Lung (tissue), 12 donors: Measurements from ENCODE around the gene GASK1A. TPM values are rescaled to one million over a fixed set of nuclear protein-coding genes. Genes with fewer than 3 reads are reported as not detected.
A peak's percentile ranks its signal among the peaks of the same experiment; 100 is the strongest.

Experiments
- ATAC-seq: fragments of 200-7000 bp; cut with Tn5 transposase; one replicate; pipeline ENCODE4 v1.9.1; 2020; ENCODE audit warnings: moderate number of reproducible peaks; ENCODE audit not compliant: insufficient read depth, low FRiP score
- DNase-seq, 3 donors: peaks; one replicate each; pipeline ENCODE4 v3.0.0-alpha.2; 2013 to 2017
- H3K27ac ChIP-seq, 2 donors: one replicate each; pipeline ENCODE4 v1.5.1; 2013; ENCODE audit warnings: mild to moderate bottlenecking in 2 of 2, moderate library complexity in 2 of 2, control low read depth in 1 of 2, inconsistent platforms in 1 of 2, low read depth in 1 of 2, low read length in 1 of 2
- H3K27me3 ChIP-seq, 3 donors: one replicate each; pipeline ENCODE4 v1.5.1; 2013; ENCODE audit warnings: low read length in 2 of 3; ENCODE audit not compliant: control insufficient read depth in 3 of 3, insufficient read depth in 3 of 3
- H3K36me3 ChIP-seq, 4 donors: one replicate each; pipeline ENCODE4 v1.5.1; 2013; ENCODE audit warnings: low read length in 4 of 4, mild to moderate bottlenecking in 1 of 4, moderate library complexity in 1 of 4; ENCODE audit not compliant: control insufficient read depth in 4 of 4, insufficient read depth in 4 of 4
- H3K4me1 ChIP-seq, 5 donors: one replicate each; pipeline ENCODE4 v1.5.1; 2013; ENCODE audit warnings: low read length in 5 of 5, mild to moderate bottlenecking in 2 of 5, moderate library complexity in 1 of 5; ENCODE audit not compliant: control insufficient read depth in 5 of 5, insufficient read depth in 5 of 5
- H3K4me3 ChIP-seq: one replicate; pipeline ENCODE4 v1.5.1; 2013; ENCODE audit warnings: mild to moderate bottlenecking, control low read depth, moderate library complexity
- H3K9ac ChIP-seq, 2 donors: one replicate each; pipeline ENCODE4 v1.5.1; 2013; ENCODE audit warnings: low read length in 2 of 2, control low read depth in 1 of 2; ENCODE audit not compliant: insufficient read depth in 1 of 2
- H3K9me3 ChIP-seq, 4 donors: one replicate each; pipeline ENCODE4 v1.5.1; 2013; ENCODE audit warnings: low read length in 3 of 4, mild to moderate bottlenecking in 1 of 4, moderate library complexity in 1 of 4; ENCODE audit not compliant: control insufficient read depth in 4 of 4, insufficient read depth in 3 of 4
- WGBS, 2 donors: extraction: QIAGEN DNeasy Blood & Tissue Kit; methylation state at CpG; one replicate each; pipeline ENCODE4 v1.1.7; 2013; 5-methylcytosine and 5-hydroxymethylcytosine counted together
- polyA plus RNA-seq, 2 donors: library from polyadenylated mRNA; stranded (reverse); fragments of 200-250 nt; gene quantifications; one replicate each; pipeline ENCODE4 v1.2.1, GENCODE V29; 2013
- total RNA-seq, 2 donors: library from RNA; depleted of rRNA in 1 of 2; stranded (reverse); fragments of >200 nt in 1 of 2; gene quantifications; one replicate each; pipeline ENCODE4 v1.2.1, GENCODE V29; 2014 to 2021
- TF ChIP-seq, protein P1 (sequence below): IDR thresholded peaks from 2 replicates; pipeline ENCODE4 v1.5.1; 2012; ENCODE audit warnings: mild to moderate bottlenecking; ENCODE audit errors: control extremely low read depth, extremely low read depth
- donor health status: control.
- donor health status: control.
- donor health status: Bipolar disorder and iron deficiency.
- donor health status: healthy.
- donor health status: DM: yes; HTN: yes; CAD: no.

Gene GASK1A
- total and polyA plus RNA-seq, 4 donors = 1.5 to 16.1 (median 5.1) TPM

DNA sequence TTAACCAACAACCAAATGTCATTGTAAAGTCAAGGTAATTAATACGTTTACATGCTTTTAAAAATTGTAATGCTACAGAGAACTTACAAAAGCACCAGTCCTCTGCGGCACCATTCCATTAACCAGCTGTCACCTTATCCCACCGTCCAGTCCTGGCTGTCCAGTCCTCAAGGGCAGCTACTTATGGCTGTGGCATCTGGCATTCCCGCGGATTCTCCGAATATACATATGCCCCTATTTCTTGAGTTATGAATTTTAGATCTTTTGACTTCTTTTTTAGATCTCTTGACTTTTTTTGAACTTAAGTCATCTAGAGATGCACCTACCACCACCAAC is 127.2 kb downstream of the GASK1A start:
- ATAC-seq (no peak), DNase-seq (no peak)
- Histone ChIP-seq H3K27ac (no peak overlapping the region), H3K36me3 (no peaks in the 10 kb centered on the region), H3K4me1 (peaks cover 3 to 12% (median 12%) of the 10 kb centered on the region in 5 donors), H3K9me3 (no peaks in the 10 kb centered on the region), H3K4me3 (no peak overlapping the region), H3K9ac (peak overlapping the region in 1 of 2 donors; percentile 4), H3K27me3 (no peaks in the 10 kb centered on the region)
- WGBS, 2 donors = 12 to 15% methylated on average over 6 of the region's 6 CpGs
- TF ChIP-seq, protein P1, sequence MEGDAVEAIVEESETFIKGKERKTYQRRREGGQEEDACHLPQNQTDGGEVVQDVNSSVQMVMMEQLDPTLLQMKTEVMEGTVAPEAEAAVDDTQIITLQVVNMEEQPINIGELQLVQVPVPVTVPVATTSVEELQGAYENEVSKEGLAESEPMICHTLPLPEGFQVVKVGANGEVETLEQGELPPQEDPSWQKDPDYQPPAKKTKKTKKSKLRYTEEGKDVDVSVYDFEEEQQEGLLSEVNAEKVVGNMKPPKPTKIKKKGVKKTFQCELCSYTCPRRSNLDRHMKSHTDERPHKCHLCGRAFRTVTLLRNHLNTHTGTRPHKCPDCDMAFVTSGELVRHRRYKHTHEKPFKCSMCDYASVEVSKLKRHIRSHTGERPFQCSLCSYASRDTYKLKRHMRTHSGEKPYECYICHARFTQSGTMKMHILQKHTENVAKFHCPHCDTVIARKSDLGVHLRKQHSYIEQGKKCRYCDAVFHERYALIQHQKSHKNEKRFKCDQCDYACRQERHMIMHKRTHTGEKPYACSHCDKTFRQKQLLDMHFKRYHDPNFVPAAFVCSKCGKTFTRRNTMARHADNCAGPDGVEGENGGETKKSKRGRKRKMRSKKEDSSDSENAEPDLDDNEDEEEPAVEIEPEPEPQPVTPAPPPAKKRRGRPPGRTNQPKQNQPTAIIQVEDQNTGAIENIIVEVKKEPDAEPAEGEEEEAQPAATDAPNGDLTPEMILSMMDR = no peak

Other genes starting within 250 kb of the GASK1A start
- 1 to 10 TPM; 4.4 to 7.6 TPM for gene CCDC13, start 206.1 kb upstream of the GASK1A start, total RNA-seq
- 1 to 10 TPM; 1.9 to 2.0 TPM for gene CCDC13, start 206.1 kb upstream of the GASK1A start, polyA plus RNA-seq
- 10 to 100 TPM; 76.1 to 94.6 TPM for gene HIGD1A, start 174.8 kb upstream of the GASK1A start, total RNA-seq
- 100 to 1,000 TPM in 1 of 2 donors, 10 to 100 TPM in 1; 77.6 to 148 TPM for gene HIGD1A, start 174.8 kb upstream of the GASK1A start, polyA plus RNA-seq
- 1 to 10 TPM; 5.5 to 5.7 TPM for gene ACKR2, start 169.9 kb upstream of the GASK1A start, total RNA-seq
- gene ACKR2, start 169.9 kb upstream of the GASK1A start, polyA plus RNA-seq = 1 to 10 TPM; 1.1 to 1.5 TPM
- under 1 TPM in 1 of 2 donors, not detected in 1; 0.09 TPM for gene CYP8B1, start 103.4 kb upstream of the GASK1A start, total RNA-seq
- gene CYP8B1, start 103.4 kb upstream of the GASK1A start, polyA plus RNA-seq = under 1 TPM in 1 of 2 donors, not detected in 1; 0.01 TPM
- gene ZNF662, start 73.2 kb upstream of the GASK1A start, total RNA-seq = 10 to 100 TPM in 1 of 2 donors, 1 to 10 TPM in 1; 8.7 to 22.7 TPM
- 1 to 10 TPM in 1 of 2 donors, under 1 TPM in 1; 0.85 to 4.1 TPM for gene ZNF662, start 73.2 kb upstream of the GASK1A start, polyA plus RNA-seq
- 10 to 100 TPM; 15.3 to 15.7 TPM for gene POMGNT2, start 126.8 kb downstream of the GASK1A start, total RNA-seq
- 10 to 100 TPM in 1 of 2 donors, 1 to 10 TPM in 1; 5.8 to 10.8 TPM for gene POMGNT2, start 126.8 kb downstream of the GASK1A start, polyA plus RNA-seq